Putamen (tissue), 1 donor: Measurements from ENCODE around the gene NAALADL2.
"Not testable (repeated sequence)": the region's sequence is repeated elsewhere in the genome, so short reads cannot be mapped to it uniquely, and the experiment has no call there.

Experiments
- DNase-seq: peaks from one replicate; pipeline ENCODE4 v3.0.0-alpha.2; 2016; ENCODE audit warnings: low spot score

The NAALADL2 gene

DNA sequence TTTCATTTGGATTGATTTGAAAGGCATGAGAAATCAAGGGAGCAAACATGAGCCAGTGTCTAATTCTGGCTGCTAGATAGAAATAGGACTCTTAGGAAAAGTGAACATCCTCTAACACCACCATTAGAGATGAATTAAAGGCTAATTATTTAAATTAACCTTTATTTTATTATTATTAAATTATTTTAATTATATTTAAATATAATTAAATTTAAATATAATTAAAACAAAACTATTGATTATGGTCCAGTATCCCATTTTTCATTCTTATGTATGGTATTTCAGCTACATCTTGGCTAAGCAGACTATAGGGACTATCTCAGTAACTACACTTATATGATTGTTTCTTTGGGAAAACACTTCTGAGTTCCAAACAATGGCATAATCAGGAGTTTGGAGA, 904.8 kb downstream of the NAALADL2 start:
- no peak for DNase-seq

DNA sequence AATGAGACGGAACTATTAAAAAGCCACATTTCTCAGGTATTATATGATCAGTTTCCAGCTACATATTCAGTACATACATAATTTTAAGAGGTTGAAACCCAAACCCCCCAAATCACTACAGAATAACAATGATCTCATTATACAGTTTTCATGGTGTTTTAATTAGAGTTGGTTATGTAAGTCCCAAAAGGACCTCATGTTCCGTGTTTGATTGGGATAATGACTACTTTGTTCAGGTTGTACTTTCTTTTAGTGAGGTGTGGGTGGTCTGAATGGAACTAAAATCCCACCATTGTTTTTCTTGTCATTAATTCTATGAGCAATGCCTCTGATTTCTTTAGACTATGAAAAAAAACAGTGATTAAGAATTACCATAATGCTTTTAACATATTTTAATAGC, 905.6 kb downstream of the NAALADL2 start:
- no peak for DNase-seq

DNA sequence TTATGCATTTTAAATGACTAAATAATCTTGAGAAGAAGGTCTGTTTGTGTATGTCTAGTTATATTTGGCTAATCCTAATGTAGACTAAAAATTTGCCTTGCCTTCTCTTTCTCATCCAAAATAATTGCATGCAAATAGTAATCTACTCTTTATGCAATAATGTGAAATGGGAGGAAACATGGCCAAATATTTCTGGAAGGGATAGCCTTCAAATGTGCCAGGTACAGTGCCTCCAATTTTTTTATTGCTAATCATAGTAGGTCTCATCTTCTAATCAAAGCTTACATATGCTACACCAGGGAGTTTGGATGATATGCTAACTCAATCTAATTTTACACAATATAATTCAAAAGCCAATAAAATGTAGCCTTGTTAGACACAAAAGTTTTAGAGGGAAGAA, 911.3 kb downstream of the NAALADL2 start:
- no peak for DNase-seq

DNA sequence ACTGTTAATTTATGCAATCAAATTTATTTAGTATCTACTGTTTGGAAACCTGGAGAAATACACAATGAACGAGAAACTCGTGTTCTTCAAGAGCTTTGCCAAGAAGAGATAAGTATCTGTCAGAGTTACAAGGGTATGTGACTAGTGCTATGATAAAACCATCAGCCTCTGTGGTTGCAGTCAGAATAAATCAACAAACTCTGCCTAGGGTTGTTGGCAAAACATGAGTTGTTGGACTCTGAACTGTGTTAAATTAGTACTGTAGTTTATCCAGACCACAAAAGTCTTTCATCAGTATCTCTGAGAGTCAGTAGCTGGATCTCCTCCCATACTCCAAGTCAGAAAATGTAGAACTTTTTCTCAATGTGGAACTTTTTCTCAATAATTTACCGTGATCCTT, 918.4 kb downstream of the NAALADL2 start:
- no peak for DNase-seq

DNA sequence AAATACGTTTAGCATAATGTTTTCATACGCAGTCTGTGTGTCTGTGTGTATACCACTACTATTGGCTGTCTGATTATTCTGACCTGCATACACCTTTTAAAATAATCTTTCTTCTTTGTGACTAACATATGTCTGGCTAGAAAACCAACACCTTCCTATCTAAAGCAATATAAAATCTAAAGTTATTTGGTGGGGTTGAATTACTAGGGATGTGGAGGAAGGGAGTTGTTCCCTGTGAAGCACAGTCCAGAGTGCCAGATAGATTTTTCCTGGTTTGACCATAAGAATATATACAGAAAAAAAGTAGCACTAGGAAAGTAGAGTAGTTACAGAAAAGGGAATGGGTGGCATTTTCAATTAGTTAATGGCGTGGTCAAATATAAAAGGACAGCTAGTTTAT, 918.8 kb downstream of the NAALADL2 start:
- no peak for DNase-seq

DNA sequence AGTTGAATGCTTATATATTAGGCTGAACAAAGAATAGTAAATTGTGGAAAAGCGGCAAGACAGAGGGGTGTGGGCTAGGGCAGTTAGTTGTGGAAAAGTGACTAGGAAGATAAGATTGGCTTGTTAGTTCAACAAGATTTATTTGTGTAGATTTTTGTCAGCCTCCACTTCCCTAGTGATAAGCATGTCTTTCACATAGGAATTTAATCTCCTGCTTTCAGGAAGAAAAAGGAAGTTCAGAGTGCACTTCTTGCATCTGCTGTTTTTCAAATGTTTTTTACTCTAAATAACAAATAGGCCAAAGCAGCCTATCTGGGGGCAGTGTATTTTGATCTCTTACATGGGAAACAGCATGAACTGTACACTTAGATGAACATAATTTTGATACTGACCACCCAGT, 919.9 kb downstream of the NAALADL2 start:
- no peak for DNase-seq

DNA sequence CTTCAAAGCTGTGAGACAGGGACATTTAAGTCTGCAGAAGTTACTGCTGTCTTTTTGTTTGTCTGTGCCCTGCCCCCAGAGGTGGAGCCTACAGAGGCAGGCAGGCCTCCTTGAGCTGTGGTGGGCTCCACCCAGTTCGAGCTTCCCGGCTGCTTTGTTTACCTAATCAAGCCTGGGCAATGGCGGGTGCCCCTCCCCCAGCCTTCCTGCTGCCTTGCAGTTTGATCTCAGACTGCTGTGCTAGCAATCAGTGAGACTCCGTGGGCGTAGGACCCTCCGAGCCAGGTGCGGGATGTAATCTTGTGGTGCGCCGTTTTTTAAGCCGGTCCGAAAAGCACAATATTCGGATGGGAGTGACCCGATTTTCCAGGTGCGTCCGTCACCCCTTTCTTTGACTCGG, 928.0 kb downstream of the NAALADL2 start:
- DNase-seq: not testable (repeated sequence)

DNA sequence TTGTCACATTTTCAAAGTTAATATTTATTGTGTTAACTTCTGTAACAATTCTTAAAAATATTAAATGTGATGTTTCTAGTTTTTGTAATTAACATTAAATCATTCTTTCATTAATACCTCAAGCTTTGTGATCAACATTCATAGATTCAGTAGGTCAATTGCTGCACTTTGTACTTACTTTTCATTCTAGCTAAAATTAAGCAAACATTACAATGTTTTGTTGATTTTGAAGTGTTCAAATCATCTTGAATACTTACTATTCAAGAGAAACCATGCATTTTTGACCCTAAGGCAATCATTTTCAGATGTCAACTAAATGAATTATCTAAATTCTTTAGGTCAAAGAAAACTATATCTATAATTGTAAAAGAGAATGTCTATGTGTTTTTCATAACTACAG, 933.1 kb downstream of the NAALADL2 start:
- no peak for DNase-seq

DNA sequence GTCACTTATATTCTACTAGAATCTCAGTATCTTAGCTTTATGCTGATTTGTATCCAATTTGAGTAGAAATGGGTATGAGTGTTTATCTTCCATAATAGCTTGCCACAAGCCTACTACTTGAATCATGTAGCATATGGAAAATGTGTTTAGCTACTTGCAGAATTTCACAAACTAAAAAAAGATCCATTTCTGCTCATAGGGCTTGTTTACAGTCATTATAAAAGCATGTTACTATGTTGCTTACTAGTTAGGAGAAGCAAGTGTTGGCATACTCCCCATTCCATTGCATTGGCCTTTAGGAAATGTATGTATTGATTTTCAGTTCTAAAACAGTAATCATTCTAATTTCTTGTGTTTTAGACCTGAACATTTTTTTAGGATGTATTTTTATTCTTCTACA, 939.2 kb downstream of the NAALADL2 start:
- no peak for DNase-seq

DNA sequence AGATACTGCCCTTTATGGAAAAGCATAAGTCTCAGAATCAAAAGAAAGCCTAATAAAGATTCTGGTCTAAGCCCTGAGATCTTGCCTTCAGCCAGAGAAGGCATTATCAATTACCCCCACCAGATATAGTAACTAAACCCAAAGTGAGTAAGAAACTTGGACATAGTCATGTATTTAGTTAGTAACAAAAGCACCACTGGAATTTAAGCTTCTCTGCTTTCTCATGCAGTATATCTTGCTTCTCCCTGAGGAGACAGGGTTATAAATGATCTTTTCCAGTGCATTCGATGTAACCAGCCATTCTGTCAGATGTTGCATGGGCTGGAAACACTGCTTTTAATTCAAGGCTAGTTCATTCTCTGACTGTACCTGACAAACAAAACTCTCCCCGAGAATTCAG, 946.7 kb downstream of the NAALADL2 start:
- no peak for DNase-seq

DNA sequence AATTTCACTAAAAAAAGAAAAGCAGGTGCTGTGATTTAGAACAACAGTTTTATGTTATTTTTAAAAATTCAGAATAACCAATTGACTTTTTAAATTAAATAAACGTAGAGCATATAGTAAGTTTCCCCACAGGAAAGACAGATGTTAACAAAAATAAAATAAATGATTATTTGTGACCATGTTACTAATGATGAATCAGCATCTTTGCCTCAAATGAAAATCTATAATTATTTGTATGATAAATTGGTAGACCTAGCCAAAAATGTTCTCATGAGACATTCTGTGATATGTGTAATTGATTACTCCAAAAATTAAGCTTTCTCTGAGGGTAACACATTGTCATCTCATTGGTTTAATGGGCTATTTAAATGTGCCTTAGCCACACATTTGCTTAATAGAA, 948.0 kb downstream of the NAALADL2 start:
- no peak for DNase-seq

DNA sequence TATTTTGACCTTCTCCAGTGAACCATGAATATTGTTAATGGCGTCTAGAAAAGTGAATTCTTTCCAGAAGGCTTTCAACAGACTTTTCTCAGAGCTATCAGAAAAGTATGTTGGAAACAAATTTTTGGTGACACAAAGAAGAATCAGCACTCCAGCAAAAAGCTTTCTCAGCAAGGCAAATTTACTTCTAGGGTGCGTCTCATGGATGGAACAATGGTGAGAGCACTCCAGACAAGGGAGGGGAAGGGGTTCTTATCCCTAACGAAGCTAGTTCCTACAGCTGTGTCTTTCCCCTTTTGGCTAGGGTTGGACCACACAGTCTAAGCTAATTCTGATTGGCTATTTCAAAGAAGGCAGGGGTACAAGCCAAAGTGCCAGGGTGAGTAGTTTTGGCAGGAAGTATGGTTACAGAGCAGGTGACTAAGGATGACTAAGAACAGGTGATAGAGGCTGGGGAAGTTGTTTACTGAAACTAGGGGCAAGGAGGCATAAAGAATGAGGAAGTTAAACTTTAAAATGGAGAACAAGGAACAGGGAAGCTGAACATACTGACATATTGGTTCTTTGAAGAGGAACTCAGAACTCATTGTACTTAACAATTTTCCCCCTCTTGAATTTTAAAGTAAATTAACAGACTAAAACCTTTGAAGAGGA, 959.8 kb downstream of the NAALADL2 start:
- DNase-seq: no peak

DNA sequence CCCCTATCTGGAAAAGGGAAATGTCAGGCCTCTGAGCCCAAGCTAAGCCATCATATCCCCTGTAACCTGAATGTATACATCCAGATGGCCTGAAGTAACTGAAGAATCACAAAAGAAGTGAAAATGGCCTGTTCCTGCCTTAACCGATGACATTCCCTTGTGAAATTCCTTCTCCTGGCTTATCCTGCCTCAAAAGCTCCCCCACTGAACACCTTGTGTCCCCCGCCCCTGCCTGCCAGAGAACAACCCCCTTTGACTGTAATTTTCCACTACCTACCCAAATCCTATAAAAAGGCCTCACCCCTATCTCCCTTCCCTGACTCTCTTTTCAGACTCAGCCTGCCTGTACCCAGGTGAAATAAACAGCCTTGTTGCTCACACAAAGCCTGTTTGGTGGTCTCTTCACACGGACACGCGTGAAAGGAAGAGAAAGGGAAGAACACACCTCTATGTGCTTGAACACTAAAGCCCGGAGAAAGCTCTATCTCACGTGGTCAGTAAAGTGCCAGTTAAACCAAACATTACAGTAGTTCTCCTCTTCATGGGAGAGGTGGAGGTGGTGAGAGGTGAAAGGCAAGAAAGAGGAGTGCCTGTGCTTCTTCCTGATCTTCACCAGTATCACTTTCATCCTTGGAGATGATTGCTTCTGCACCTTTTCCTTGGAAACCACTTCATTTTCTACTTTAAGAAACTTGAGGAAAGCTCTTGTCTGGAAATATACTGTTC, 963.8 kb downstream of the NAALADL2 start:
- DNase-seq: not testable (repeated sequence)

DNA sequence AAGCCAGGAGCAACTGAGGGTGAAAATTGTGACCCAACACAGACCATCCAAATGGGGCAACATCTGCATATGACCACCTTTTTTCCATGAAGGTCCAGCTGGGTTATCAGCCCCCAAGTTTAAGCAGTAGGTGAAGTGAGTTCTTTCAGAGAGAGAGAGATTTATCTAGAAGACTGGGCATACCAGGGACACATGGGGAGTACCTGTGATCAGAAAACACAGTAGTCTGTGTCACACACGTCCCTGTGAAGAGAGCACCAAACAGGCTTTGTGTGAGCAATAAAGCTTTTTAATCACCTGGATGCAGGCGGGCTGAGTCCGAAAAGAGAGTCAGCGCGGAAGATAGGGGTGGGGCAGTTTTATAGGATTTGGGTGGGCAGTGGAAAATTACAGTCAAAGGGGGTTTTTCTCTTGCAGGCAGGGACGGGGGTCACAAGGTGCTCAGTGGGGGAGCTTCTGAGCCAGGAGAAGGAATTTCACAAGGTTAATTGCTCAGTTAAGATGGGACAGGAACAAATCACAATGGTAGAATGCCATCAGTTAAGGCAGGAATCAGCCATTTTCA, 966.0 kb downstream of the NAALADL2 start:
- not testable (repeated sequence) for DNase-seq

DNA sequence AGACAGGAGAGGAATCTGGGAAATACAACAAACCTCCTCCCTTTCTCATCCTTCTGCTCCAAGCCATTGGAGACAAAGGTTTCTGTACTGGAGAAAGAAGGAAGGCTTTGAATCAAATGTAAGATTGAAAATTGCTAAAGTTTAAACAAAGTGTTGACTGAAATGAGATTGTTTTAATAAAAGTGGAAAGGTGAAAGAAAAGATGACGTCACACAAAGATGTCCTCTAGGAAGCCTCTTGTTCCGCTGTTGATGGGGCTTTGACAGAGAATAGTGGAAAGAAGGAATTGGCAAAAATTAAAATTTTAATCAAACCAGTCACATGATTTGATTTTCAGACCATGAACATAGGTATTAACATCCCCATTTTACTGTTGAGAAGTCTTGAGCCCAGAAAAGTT, 967.6 kb downstream of the NAALADL2 start:
- no peak for DNase-seq

DNA sequence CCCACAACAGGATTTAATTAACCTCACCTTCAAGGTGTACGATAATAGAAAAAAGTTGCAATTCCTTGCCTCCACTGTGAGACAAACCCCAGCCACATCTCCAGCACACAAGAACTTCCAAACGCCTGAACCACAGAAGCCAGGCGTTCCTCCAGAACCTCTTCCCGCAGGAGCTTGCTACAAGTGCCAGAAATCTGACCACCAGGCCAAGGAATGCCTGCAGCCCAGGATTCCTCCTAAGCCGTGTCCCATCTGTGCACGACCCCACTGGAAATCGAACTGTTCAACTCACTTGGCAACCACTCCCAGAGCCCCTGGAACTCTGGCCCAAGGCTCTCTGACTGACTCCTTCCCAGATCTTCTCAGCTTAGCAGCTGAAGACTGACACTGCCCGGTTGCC, 970.7 kb downstream of the NAALADL2 start:
- DNase-seq: not testable (repeated sequence)

DNA sequence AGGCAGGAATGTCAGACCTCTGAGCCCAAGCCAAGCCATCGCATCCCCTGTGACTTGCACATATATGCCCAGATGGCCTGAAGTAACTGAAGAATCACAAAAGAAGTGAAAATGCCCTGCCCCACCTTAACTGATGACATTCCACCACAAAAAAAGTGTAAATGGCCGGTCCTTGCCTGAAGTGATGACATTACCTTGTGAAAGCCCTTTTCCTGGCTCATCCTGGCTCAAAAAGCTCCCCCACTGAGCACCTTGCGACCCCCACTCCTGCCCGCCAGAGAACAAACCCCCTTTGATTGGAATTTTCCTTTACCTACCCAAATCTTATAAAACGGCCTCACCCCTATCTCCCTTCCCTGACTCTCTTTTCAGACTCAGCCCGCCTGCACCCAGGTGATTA, 976.6 kb downstream of the NAALADL2 start:
- DNase-seq: not testable (repeated sequence)

DNA sequence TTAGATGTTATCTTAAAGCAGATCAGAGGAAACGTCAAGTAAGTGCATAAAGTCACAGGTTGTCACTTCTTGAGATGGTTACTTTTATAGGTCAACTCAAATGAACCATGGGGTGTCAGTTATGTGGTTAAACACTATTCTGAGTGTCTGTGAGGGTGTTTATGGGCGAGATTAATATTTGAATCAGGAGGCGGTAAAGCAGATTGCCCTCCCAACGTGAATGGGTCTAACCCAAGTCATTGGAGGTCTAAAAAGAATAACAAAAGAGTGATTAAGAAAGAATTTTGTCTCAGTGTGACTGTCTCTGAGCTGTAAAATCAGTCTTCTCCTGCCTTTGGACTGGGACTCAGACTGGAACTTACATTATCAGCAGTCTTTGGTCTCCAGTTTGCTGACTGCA, 977.5 kb downstream of the NAALADL2 start:
- no peak for DNase-seq

DNA sequence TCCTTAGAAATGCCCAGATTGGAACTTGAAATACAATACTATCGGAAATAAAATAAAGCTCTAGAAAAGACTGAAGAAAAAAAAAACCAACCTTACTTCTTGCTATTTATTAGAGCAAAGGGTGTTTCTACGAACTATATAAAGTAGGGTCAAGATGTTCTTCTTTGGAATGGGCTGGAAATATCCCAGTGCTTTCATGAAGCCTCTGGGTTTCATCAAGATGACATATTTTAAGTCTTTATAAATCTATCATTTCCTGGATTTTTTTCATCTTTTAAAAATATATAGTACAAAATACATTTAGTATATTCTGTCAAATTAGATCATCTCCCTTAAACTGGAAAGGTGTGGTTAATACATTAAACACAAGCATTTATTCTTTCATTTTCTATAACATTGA, 978.8 kb downstream of the NAALADL2 start:
- no peak for DNase-seq

DNA sequence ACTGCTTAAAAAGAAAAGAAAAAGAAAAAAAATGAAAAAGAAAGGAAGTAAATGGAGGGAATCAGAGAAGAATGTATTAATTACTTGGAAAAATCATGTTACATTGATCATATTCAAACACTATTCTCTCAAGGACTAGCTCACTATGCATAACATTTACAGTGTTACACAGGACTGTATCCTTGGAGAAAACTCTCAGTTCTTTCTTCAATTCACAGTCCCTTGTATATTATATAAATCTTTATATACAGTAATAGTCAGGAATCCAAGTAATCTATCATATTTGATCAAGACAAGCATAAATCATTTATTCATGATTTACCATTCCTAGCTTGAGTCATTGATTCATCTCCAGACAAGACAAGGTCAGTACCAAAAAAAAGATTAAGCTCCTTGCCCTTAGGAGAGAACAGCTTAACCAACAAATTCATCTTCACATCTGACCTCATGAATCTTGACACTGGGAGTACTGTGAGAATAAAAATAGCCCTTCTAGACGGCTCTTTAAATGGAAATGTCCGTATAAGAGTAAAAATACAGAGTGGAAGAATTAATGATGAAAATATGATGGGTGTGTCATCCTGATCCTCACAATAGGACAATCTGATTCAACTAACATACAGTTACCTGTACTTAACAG, 980.4 kb downstream of the NAALADL2 start:
- DNase-seq: no peak

DNA sequence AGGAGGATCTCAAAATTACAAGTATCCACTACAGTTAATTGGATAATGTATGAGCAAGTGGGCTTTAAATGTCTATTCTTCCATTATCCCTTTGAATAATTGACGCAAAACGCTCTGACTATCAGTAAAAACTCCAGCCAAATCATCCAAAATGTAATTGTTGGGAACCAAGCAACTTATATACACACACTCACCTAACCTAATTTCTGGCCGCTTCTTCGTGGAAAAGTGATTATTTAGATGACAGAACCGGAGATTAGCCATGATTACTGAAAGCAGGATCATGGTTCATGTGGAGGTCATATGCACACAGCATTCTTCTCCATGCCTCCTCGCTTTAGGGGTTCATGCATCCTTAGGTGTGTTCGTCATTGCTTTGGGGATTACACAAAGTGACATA, 992.4 kb downstream of the NAALADL2 start:
- no peak for DNase-seq

DNA sequence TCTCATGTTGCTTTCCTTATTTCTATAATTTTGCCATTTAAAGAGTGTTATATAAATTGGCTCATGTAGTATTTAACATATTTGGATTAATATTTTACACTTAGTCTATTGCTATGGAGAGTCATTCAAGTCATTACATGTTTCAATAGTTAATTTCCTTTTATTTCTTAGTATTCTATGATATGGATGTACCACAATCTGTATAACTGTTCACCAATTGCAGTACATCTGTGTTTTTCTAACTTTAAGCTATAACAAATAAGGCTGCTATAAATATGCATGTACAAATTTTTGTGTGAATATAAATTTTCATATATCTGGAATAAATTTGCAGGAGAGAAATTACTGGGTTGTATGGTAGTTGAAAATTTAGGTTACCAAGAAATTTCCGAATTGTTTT, 993.4 kb downstream of the NAALADL2 start:
- no peak for DNase-seq

DNA sequence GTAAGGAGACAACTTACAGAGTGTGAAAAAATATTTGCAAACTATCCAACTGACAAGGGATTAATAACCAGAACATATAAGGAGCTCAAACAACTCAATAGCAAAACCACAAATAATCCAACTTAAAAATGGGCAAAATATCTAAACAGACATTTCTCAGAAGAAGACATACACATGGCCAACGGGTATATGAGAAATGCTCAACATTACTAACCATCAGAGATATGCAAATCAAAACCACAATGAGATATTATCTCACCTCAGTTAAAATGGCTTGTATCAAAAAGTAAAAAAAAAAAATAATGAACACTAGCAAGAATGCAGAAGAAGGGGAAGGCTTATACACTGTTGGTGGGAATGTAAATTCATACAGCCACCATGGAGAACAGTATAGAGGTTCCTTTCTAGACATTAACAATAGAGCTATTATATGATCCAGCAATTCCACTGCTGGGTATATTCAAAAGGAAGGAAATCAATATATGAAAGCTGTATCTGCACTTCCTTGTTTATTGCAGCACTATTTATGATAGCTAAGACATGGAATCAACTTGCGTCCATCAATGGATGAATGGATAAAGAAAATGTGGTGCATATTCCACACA, 998.6 kb downstream of the NAALADL2 start:
- DNase-seq: no peak
